Ishikawa (cell line): ENCODE measurements around the gene POLR1A.
A peak's percentile ranks its signal among the peaks of the same experiment; 100 is the strongest.

Experiments
- CEBPB ChIP-seq: IDR thresholded peaks from 2 replicates; pipeline ENCODE4 v1.6.1; 2012
- CREB1 ChIP-seq: IDR thresholded peaks from 2 replicates; pipeline ENCODE4 v1.6.1; 2012; ENCODE audit warnings: low read depth
- EP300 ChIP-seq: IDR thresholded peaks from 2 replicates; pipeline ENCODE4 v1.6.1; 2012; ENCODE audit warnings: borderline replicate concordance
- FOXM1 ChIP-seq: IDR thresholded peaks from 2 replicates; pipeline ENCODE4 v1.6.1; 2012; ENCODE audit warnings: low read depth, borderline replicate concordance
- MAX ChIP-seq: IDR thresholded peaks from 2 replicates; pipeline ENCODE4 v1.6.1; 2012
- NFIC ChIP-seq: IDR thresholded peaks from 2 replicates; pipeline ENCODE4 v1.6.1; 2012
- RAD21 ChIP-seq: IDR thresholded peaks from 2 replicates; pipeline ENCODE4 v1.6.1; 2012; ENCODE audit warnings: low read depth
- REST ChIP-seq: IDR thresholded peaks from 2 replicates; pipeline ENCODE4 v1.6.1; 2012; ENCODE audit warnings: low read depth, mild to moderate bottlenecking
- TAF1 ChIP-seq: IDR thresholded peaks from 2 replicates; pipeline ENCODE4 v1.6.1; 2012; ENCODE audit warnings: low read depth, mild to moderate bottlenecking
- TCF12 ChIP-seq: IDR thresholded peaks from 2 replicates; pipeline ENCODE4 v1.6.1; 2012; ENCODE audit warnings: low read depth
- YY1 ChIP-seq: IDR thresholded peaks from 2 replicates; pipeline ENCODE4 v1.6.1; 2012; ENCODE audit warnings: low read depth
- ZBTB7A ChIP-seq: IDR thresholded peaks from 2 replicates; pipeline ENCODE4 v1.6.1; 2012; ENCODE audit warnings: low read depth
- TF ChIP-seq, protein P1 (sequence below): IDR thresholded peaks from 2 replicates; pipeline ENCODE4 v1.6.1; 2012

DNA sequence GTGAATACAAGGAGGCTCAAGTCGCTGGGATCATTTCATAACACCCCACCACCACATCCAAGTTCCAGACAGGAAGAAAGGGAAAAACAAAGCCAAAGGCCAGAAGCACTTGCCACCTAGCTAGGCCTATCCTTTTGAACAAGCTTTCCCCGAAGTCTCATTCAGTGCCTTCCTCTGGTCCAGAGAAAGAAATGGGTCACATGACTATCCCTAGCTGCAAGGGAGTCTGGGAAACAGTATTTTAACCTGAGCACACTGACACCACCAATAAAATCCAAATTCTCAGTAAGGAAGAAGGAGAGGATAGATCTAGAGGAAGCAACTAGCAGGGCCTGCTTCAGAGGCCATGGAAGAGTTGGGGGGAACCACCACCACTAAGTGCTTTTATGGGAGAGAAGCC is 91.2 kb downstream of the POLR1A start:
- TF ChIP-seq RAD21 (no peak), EP300 (no peak), TCF12 (no peak), TAF1 (no peak), CREB1 (no peak), ZBTB7A (no peak), YY1 (no peak), MAX (no peak), NFIC (no peak), REST (no peak), CEBPB (no peak), FOXM1 (no peak)
- TF ChIP-seq, protein P1, sequence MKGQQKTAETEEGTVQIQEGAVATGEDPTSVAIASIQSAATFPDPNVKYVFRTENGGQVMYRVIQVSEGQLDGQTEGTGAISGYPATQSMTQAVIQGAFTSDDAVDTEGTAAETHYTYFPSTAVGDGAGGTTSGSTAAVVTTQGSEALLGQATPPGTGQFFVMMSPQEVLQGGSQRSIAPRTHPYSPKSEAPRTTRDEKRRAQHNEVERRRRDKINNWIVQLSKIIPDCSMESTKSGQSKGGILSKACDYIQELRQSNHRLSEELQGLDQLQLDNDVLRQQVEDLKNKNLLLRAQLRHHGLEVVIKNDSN, result peak; percentile 63
